ENCODE data around the gene CDKL2. TPM values are rescaled to one million over a fixed set of nuclear protein-coding genes. Genes with fewer than 3 reads are reported as not detected.

CDKL2 gene
- total RNA-seq: 1 to 10 TPM in 1 of 5 donors, under 1 TPM in 4; 0.26 to 1.9 (median 0.79) TPM
- 0.48 TPM for total RNA-seq (2013)
- total RNA-seq: 0.05 to 1.8 (median 0.88) reads per million in 29 experiments

DNA sequence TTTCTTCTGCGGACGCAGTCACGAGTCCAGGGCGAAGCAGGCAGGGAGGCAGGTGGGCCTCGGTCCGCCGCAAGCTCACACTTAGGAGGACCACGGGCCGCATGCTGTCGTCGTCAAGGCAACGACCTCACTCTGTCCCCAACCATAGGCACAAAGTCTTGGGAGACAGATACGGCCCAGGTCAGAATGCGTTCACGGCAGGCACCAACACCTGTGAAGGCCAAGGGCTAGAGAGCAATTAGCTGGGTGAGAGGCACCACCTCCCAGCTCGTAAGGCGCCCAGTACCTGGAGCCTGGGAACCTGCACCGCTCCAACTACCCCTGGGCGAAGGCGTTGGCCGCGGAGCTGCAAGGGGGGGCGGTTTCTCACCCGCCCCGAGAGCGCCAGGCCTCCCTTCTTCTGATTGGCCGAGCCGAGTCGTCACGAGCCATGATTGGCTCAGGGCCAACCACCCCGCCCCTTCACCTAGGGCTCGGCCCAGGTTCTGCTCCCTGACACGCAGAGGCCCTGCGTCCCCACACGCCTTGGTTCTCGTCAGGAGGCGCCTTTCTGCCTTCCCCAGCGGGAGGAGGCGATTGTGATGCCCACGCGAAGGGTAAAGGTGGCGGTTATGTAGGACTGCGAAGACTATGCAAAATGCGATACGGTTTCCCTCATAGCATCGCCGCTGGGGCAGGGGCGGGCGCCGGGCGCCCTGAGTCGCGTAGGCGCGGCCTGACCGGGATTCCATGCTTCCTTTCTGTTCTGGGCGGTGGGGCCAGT lies at the start of gene CDKL2:
TSS of gene CDKL2 (minus strand) at position 355 of the 763 bp plus-strand sequence. CDS start 4,540 bp downstream, outside the sequence.
- peak; percentile 98 to 100 (median 99) for ATAC-seq (replicated peaks in 1 of 4)
- CTCF ChIA-PET: interaction anchor here (0.9 to 1.3 kb wide), 3 partner anchors 24 to 93 kb away, joined by 3 to 6 read pairs (median 3); no protein-coding TSS in a partner anchor
- H3K4me3 ChIP-seq (ENCODE audit: control insufficient read depth in 1 of 2, extremely low read depth in 1 of 2, low read length in 1 of 2): peak within 1 kb of the TSS; percentile 71 to 83
- H3K27me3 ChIP-seq (replicated peaks in 1 of 2; ENCODE audit: control insufficient read depth in 2 of 2, extremely low read depth in 1 of 2, insufficient read depth in 2 of 2, low read length in 1 of 2): no peaks in the 10 kb centered on the region
- H3K4me3 Mint-ChIP-seq: peak within 1 kb of the TSS; percentile 87 to 92 (median 89)
- peaks cover 5 to 16% of the 10 kb centered on the region in 2 experiments for H3K4me1 ChIP-seq (ENCODE audit: control insufficient read depth in 1 of 2, extremely low read depth in 1 of 2, insufficient read depth in 2 of 2, low read length in 2 of 2)
- DNase-seq: peak; percentile 81 to 96 (median 89)
- peak within 1 kb of the TSS; percentile 66 to 70 for H3K27ac Mint-ChIP-seq
- no peaks in the 10 kb centered on the region for H3K9me3 Mint-ChIP-seq
- no peaks in the 10 kb centered on the region for H3K27me3 Mint-ChIP-seq
- no peaks in the 10 kb centered on the region for H3K9me3 ChIP-seq
- no peaks in the 10 kb centered on the region for H3K36me3 Mint-ChIP-seq
- peak within 1 kb of the TSS; percentile 35 for H3K27ac ChIP-seq (ENCODE audit: low read length)
- WGBS (ENCODE audit: insufficient coverage): under 1% methylated on average over 56 of the region's 57 CpGs
- POLR2A ChIA-PET: interaction anchor here (1.1 kb wide), 2 partner anchors 94 kb away, joined by 5 to 8 read pairs; partner anchors contain the start of gene USO1 (in 2 of the 2)
- no peaks in the 10 kb centered on the region for H3K36me3 ChIP-seq (ENCODE audit: control insufficient read depth in 2 of 2, extremely low read depth in 1 of 2, insufficient read depth in 1 of 2, low read length in 1 of 2)
- H3K4me1 Mint-ChIP-seq: peaks cover 8 to 10% (median 10%) of the 10 kb centered on the region in 3 donors

- Mint-ChIP-seq H3K9me3 (no peaks in the 10 kb centered on the region), H3K4me1 (peaks cover 16 to 19% (median 18%) of the 10 kb centered on the region in 3 donors), H3K27ac (no peak overlapping the region), H3K27me3 (no peaks in the 10 kb centered on the region), H3K36me3 (no peaks in the 10 kb centered on the region), H3K4me3 (no peak overlapping the region)
- Histone ChIP-seq H3K27ac (ENCODE audit: low read length) (no peak overlapping the region), H3K4me3 (ENCODE audit: control insufficient read depth in 1 of 2, extremely low read depth in 1 of 2, low read length in 1 of 2) (no peak overlapping the region), H3K9me3 (no peaks in the 10 kb centered on the region), H3K27me3 (replicated peaks in 1 of 2; ENCODE audit: control insufficient read depth in 2 of 2, extremely low read depth in 1 of 2, insufficient read depth in 2 of 2, low read length in 1 of 2) (no peaks in the 10 kb centered on the region), H3K36me3 (ENCODE audit: control insufficient read depth in 2 of 2, extremely low read depth in 1 of 2, insufficient read depth in 1 of 2, low read length in 1 of 2) (no peaks in the 10 kb centered on the region), H3K4me1 (ENCODE audit: control insufficient read depth in 1 of 2, extremely low read depth in 1 of 2, insufficient read depth in 2 of 2, low read length in 2 of 2) (peaks cover 11 to 13% of the 10 kb centered on the region in 2 experiments)
- CTCF ChIA-PET: no interaction called here
- DNase-seq (no peak), ATAC-seq (replicated peaks in 1 of 4) (no peak)
- POLR2A ChIA-PET: no interaction called here
Measured at GRCh38 chr4:75678965-75679364, 48.6 kb upstream of the CDKL2 start.

DNA sequence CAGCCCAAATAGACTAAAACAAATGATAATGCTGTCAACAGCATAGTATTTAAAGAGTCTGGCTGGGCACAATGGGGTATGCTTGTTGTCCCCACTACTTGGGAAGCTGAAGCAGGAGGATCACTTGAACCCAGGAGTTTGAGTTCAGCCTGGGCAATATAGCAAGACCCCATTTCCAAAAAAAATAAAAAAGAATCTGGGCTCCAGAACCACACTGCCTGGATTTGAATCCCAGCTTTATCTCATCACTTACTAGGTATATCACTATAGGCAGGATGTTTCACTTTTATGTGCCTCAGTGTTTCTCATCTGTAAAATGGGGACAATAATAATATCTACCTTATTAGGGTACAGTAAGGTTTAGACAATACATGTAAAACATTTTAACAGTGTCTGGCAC lies 48.1 kb upstream of the CDKL2 start:
- CTCF ChIA-PET: no interaction called here
- ATAC-seq (replicated peaks in 1 of 4): no peak
- Histone ChIP-seq H3K27ac (ENCODE audit: low read length) (no peak overlapping the region), H3K4me3 (ENCODE audit: control insufficient read depth in 1 of 2, extremely low read depth in 1 of 2, low read length in 1 of 2) (no peak overlapping the region), H3K36me3 (ENCODE audit: control insufficient read depth in 2 of 2, extremely low read depth in 1 of 2, insufficient read depth in 1 of 2, low read length in 1 of 2) (no peaks in the 10 kb centered on the region), H3K9me3 (no peaks in the 10 kb centered on the region), H3K27me3 (replicated peaks in 1 of 2; ENCODE audit: control insufficient read depth in 2 of 2, extremely low read depth in 1 of 2, insufficient read depth in 2 of 2, low read length in 1 of 2) (no peaks in the 10 kb centered on the region), H3K4me1 (ENCODE audit: control insufficient read depth in 1 of 2, extremely low read depth in 1 of 2, insufficient read depth in 2 of 2, low read length in 2 of 2) (peaks cover 11 to 15% of the 10 kb centered on the region in 2 experiments)
- peaks cover 18 to 20% (median 19%) of the 10 kb centered on the region in 3 donors for H3K4me1 Mint-ChIP-seq
- POLR2A ChIA-PET: no interaction called here
- H3K27ac Mint-ChIP-seq: no peak overlapping the region
- no peaks in the 10 kb centered on the region for H3K27me3 Mint-ChIP-seq
- H3K4me3 Mint-ChIP-seq: no peak overlapping the region
- DNase-seq: no peak
- H3K36me3 Mint-ChIP-seq: no peaks in the 10 kb centered on the region
- no peaks in the 10 kb centered on the region for H3K9me3 Mint-ChIP-seq

DNA sequence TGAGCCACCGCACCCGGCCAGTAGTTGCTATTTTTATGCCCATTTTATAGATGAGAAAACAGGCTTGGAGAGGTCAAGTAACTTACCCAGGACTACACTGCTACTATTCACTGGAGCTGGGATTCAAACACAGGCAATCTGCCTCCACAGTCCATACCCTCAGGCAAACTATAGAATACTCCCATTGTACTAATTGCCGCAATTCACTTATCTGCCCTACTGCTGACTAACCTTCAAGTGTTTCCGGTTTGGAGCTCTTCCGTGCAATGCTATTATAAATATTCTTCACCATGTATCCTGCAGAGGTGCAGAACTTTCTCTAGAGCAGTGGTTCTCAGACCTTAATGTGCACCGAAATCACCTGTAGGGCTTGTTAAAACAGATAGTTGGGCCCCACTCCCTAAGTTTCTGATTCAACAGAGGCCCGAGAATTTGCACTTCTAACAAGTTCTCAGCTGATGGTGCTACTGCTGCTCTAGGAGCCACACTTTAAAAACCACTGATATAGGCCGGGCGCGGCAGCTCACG lies 44.7 kb upstream of the CDKL2 start:
- Histone ChIP-seq H3K4me1 (ENCODE audit: control insufficient read depth in 1 of 2, extremely low read depth in 1 of 2, insufficient read depth in 2 of 2, low read length in 2 of 2) (peaks cover 8 to 27% of the 10 kb centered on the region in 2 experiments), H3K36me3 (ENCODE audit: control insufficient read depth in 2 of 2, extremely low read depth in 1 of 2, insufficient read depth in 1 of 2, low read length in 1 of 2) (no peaks in the 10 kb centered on the region), H3K4me3 (ENCODE audit: control insufficient read depth in 1 of 2, extremely low read depth in 1 of 2, low read length in 1 of 2) (no peak overlapping the region), H3K27me3 (replicated peaks in 1 of 2; ENCODE audit: control insufficient read depth in 2 of 2, extremely low read depth in 1 of 2, insufficient read depth in 2 of 2, low read length in 1 of 2) (peaks cover 0 to 4% of the 10 kb centered on the region in 2 experiments), H3K27ac (ENCODE audit: low read length) (no peak overlapping the region), H3K9me3 (no peaks in the 10 kb centered on the region)
- no peaks in the 10 kb centered on the region for H3K9me3 Mint-ChIP-seq
- H3K36me3 Mint-ChIP-seq: no peaks in the 10 kb centered on the region
- H3K4me1 Mint-ChIP-seq: peaks cover 27 to 29% (median 28%) of the 10 kb centered on the region in 3 donors
- no peak for DNase-seq
- no peak for ATAC-seq (replicated peaks in 1 of 4)
- no peak overlapping the region for H3K27ac Mint-ChIP-seq
- POLR2A ChIA-PET: interaction anchor here (0.6 to 1.2 kb wide), 3 partner anchors 31 to 44 kb away, joined by 3 to 5 read pairs (median 5); no protein-coding TSS in a partner anchor
- H3K4me3 Mint-ChIP-seq: no peak overlapping the region
- H3K27me3 Mint-ChIP-seq: no peaks in the 10 kb centered on the region
- 94% methylated on average over 4 of the region's 11 CpGs for WGBS (ENCODE audit: insufficient coverage)
- CTCF ChIA-PET: interaction anchor here in 1 of 2 donors (1.1 kb wide), 1 partner anchor 49 kb away, joined by 3 read pairs; no protein-coding TSS in a partner anchor

DNA sequence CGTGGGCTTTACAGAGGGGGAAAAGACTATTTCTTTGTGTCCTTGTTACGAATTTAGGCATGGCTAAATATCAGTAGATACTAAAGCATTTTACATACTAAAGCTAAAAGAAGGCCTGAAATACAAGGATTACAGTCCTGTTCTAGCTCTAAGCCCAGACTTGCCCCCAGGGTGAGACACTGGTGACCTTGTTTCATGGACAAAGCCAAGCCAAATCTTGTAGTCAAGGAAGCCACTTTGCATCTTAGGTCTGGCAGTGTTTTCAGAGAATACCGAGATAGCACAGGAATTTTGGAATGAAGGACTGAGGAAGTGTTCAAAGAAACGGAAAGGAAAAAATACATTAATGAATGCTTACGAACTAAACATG lies 43.6 kb upstream of the CDKL2 start:
- H3K4me1 Mint-ChIP-seq: peaks cover 37 to 40% (median 39%) of the 10 kb centered on the region in 3 donors
- H3K36me3 Mint-ChIP-seq: no peaks in the 10 kb centered on the region
- H3K27me3 Mint-ChIP-seq: no peaks in the 10 kb centered on the region
- ChIA-PET POLR2A (interaction anchor here (0.7 to 3.1 kb wide), 7 partner anchors 9 to 50 kb away, joined by 3 to 25 read pairs (median 4); partner anchors contain the start of gene USO1 (in 1 of the 2)), CTCF (interaction anchor here (0.6 to 2.8 kb wide), 7 partner anchors 9 to 160 kb away, joined by 3 to 20 read pairs (median 4); partner anchors contain the start of genes RCHY1 (in 1 of the 2), THAP6 (in 1 of the 2) and USO1 (in 1 of the 2))
- peak overlapping the region; percentile 98 to 100 (median 99) for H3K4me3 Mint-ChIP-seq
- 94% methylated on average over 3 of the region's 5 CpGs for WGBS (ENCODE audit: insufficient coverage)
- ATAC-seq (replicated peaks in 1 of 4): no peak
- Histone ChIP-seq H3K27ac (ENCODE audit: low read length) (peak overlapping the region; percentile 98), H3K4me1 (ENCODE audit: control insufficient read depth in 1 of 2, extremely low read depth in 1 of 2, insufficient read depth in 2 of 2, low read length in 2 of 2) (peaks cover 14 to 33% of the 10 kb centered on the region in 2 experiments), H3K9me3 (no peaks in the 10 kb centered on the region), H3K4me3 (ENCODE audit: control insufficient read depth in 1 of 2, extremely low read depth in 1 of 2, low read length in 1 of 2) (peak overlapping the region; percentile 96 to 98), H3K27me3 (replicated peaks in 1 of 2; ENCODE audit: control insufficient read depth in 2 of 2, extremely low read depth in 1 of 2, insufficient read depth in 2 of 2, low read length in 1 of 2) (peaks cover 0 to 4% of the 10 kb centered on the region in 2 experiments), H3K36me3 (ENCODE audit: control insufficient read depth in 2 of 2, extremely low read depth in 1 of 2, insufficient read depth in 1 of 2, low read length in 1 of 2) (no peaks in the 10 kb centered on the region)
- H3K9me3 Mint-ChIP-seq: no peaks in the 10 kb centered on the region
- DNase-seq: no peak
- peak overlapping the region; percentile 98 to 99 for H3K27ac Mint-ChIP-seq

Measured in T-cell (primary cell).